K562 (cell line): ENCODE measurements around the gene CENPQ. TPM values are rescaled to one million over a fixed set of nuclear protein-coding genes. Genes with fewer than 3 reads are reported as not detected.

Experiments
- ARHGAP35 ChIP-seq: fragments of 450-650 bp; IDR thresholded peaks from 2 replicates; pipeline ENCODE4 v1.6.1; 2018; ENCODE audit not compliant: partially characterized antibody
- ATF7 ChIP-seq: fragments of 450-650 bp; IDR thresholded peaks from 2 replicates; pipeline ENCODE4 v1.7.1; 2014; ENCODE audit warnings: mild to moderate bottlenecking, moderate library complexity
- CAMTA2 ChIP-seq: fragments of 250-450 bp; sonication (Bioruptor Pico); conservative IDR thresholded peaks from 2 replicates; pipeline ENCODE4 v1.5.1; 2022
- CBX2 ChIP-seq: fragments of 200-600 bp; sonication (generic); IDR thresholded peaks from one replicate; pipeline ENCODE4 v1.6.1; 2012; ENCODE audit warnings: mild to moderate bottlenecking, low read length, inconsistent platforms; ENCODE audit not compliant: insufficient read depth, poor library complexity, severe bottlenecking
- EGR1 ChIP-seq: fragments of 450-650 bp; conservative IDR thresholded peaks from 2 replicates; pipeline ENCODE4 v1.6.1; 2017; ENCODE audit warnings: mild to moderate bottlenecking
- EP300 ChIP-seq: IDR thresholded peaks from 2 replicates; pipeline ENCODE4 v1.6.1; 2012; ENCODE audit warnings: low read length, improper control_type of control experiment
- GTF2A2 ChIP-seq: IDR thresholded peaks from 2 replicates; pipeline ENCODE4 v1.6.1; 2016; ENCODE audit warnings: mild to moderate bottlenecking, missing genetic modification characterization, missing compliant biosample characterization
- JUND ChIP-seq, 2 experiments: IDR thresholded peaks; 2 replicates in 1 of 2; 3 replicates in 1 of 2; pipeline ENCODE4 v1.6.1; 2011; ENCODE audit warnings: borderline replicate concordance in 2 of 2, low read depth in 2 of 2, low read length in 2 of 2, improper control_type of control experiment in 1 of 2, missing biosample characterization in 1 of 2, missing genetic modification characterization in 1 of 2, missing genetic modification reagents in 1 of 2
- KDM5B ChIP-seq: fragments of 200-600 bp; sonication (generic); IDR thresholded peaks from 2 replicates; pipeline ENCODE4 v1.6.1; 2012; ENCODE audit warnings: low read depth, mild to moderate bottlenecking, moderate library complexity, low read length, control low read depth, inconsistent platforms; ENCODE audit not compliant: insufficient replicate concordance
- KLF1 ChIP-seq: fragments of 450-650 bp; IDR thresholded peaks from 2 replicates; pipeline ENCODE4 v1.6.1; 2016; ENCODE audit warnings: missing genetic modification characterization, missing compliant biosample characterization
- LEF1 ChIP-seq: fragments of 450-650 bp; IDR thresholded peaks from 2 replicates; pipeline ENCODE4 v1.6.1; 2016; ENCODE audit warnings: mild to moderate bottlenecking
- NR2C2 ChIP-seq, 2 experiments: fragments of 200-800 bp in 1 of 2; sonication (Bioruptor generic) in 1 of 2; sonication (generic) in 1 of 2; formaldehyde crosslinking in 1 of 2; IDR thresholded peaks; 2 replicates each; pipeline versions ENCODE4 v1.6.1 to v1.8.0; 2016 to 2022; ENCODE audit warnings: mild to moderate bottlenecking in 1 of 2, missing compliant biosample characterization in 1 of 2, missing genetic modification characterization in 1 of 2, missing genetic modification reagents in 1 of 2
- POLR2A ChIP-seq: fragments of 450-650 bp; conservative IDR thresholded peaks from 2 replicates; pipeline ENCODE4 v1.6.1; 2016
- POLR2AphosphoS5 ChIP-seq: IDR thresholded peaks from 2 replicates; pipeline ENCODE4 v1.6.1; 2011; ENCODE audit warnings: mild to moderate bottlenecking, low read depth, low read length, moderate library complexity; ENCODE audit not compliant: control insufficient read depth, insufficient read depth
- RAD51 ChIP-seq: fragments of 450-650 bp; IDR thresholded peaks from 2 replicates; pipeline ENCODE4 v1.7.1; 2016; ENCODE audit warnings: low read depth, mild to moderate bottlenecking, borderline replicate concordance
- RCOR1 ChIP-seq, 2 experiments: IDR thresholded peaks; 2 replicates each; pipeline ENCODE4 v1.6.1; 2012; ENCODE audit warnings: low read depth in 2 of 2, low read length in 2 of 2, borderline replicate concordance in 1 of 2, improper control_type of control experiment in 1 of 2
- TEAD2 ChIP-seq: fragments of 450-650 bp; IDR thresholded peaks from 2 replicates; pipeline ENCODE4 v1.6.1; 2016; ENCODE audit warnings: missing genetic modification characterization, control low read depth, missing compliant biosample characterization
- ZBTB8A ChIP-seq: fragments of 450-650 bp; IDR thresholded peaks from 2 replicates; pipeline ENCODE4 v1.6.1; 2018; ENCODE audit warnings: mild to moderate bottlenecking, moderate library complexity; ENCODE audit not compliant: partially characterized antibody
- ZKSCAN1 ChIP-seq: fragments of 150-350 bp; IDR thresholded peaks from 2 replicates; pipeline ENCODE4 v1.6.1; 2016; ENCODE audit warnings: low read depth, low read length
- ZNF12 ChIP-seq: sonication (generic); formaldehyde crosslinking; IDR thresholded peaks from 2 replicates; pipeline ENCODE4 v1.4.0; 2020; ENCODE audit warnings: mild to moderate bottlenecking, missing genetic modification reagents
- ZNF23 ChIP-seq: fragments of 250-450 bp; sonication (Bioruptor Pico); IDR thresholded peaks from 2 replicates; pipeline ENCODE4 v1.4.0; 2020; ENCODE audit warnings: mild to moderate bottlenecking
- ZNF239 ChIP-seq: fragments of 250-450 bp; sonication (Bioruptor Pico); IDR thresholded peaks from 2 replicates; pipeline ENCODE4 v1.4.0; 2020; ENCODE audit warnings: mild to moderate bottlenecking
- ZNF274 ChIP-seq: IDR thresholded peaks from 2 replicates; pipeline ENCODE4 v1.6.1; 2011; ENCODE audit warnings: low read depth, mild to moderate bottlenecking, low read length, moderate library complexity, borderline replicate concordance
- ZNF316 ChIP-seq: fragments of 450-650 bp; IDR thresholded peaks from 2 replicates; pipeline ENCODE4 v1.6.1; 2016
- ZNF384 ChIP-seq: IDR thresholded peaks from 2 replicates; pipeline ENCODE4 v1.6.1; 2012; ENCODE audit warnings: low read depth, low read length, improper control_type of control experiment
- ZSCAN29 ChIP-seq: fragments of 450-650 bp; IDR thresholded peaks from 2 replicates; pipeline ENCODE4 v1.6.1; 2017
- polyA plus RNA-seq, 8 experiments: library from polyadenylated mRNA; depleted of rRNA in 4 of 8; stranded (reverse) in 5 of 8; unstranded in 3 of 8; fragments of >200 nt; fragmentation: Nextera tagmentation in 2 of 8; fragmentation: Illumina TruSeq in 1 of 8; extraction: Ambion mirVana in 2 of 8; extraction: Trizol in 1 of 8; gene quantifications; 2 replicates each; pipeline versions ENCODE4 v1.2.1 to v1.2.3, GENCODE V29; 2011 to 2014; ENCODE audit warnings: inconsistent platforms in 1 of 8, missing spikeins in 1 of 8
- total RNA-seq, 7 experiments: library from RNA; depleted of rRNA in 6 of 7; stranded (reverse); fragments of >200 nt in 6 of 7; fragmentation: Illumina TruSeq in 2 of 7; extraction: Trizol in 2 of 7; gene quantifications; 2 replicates each; pipeline versions ENCODE4 v1.2.1 to v1.2.3, GENCODE V29; 2011 to 2021; ENCODE audit warnings: low replicate concordance in 1 of 7
- TF ChIP-seq, protein P1 (sequence below): fragments of 450-650 bp; conservative IDR thresholded peaks from 2 replicates; pipeline ENCODE4 v1.6.1; 2016; ENCODE audit warnings: missing genetic modification characterization, low read depth, mild to moderate bottlenecking, missing compliant biosample characterization, moderate library complexity
- TF ChIP-seq, protein P2 (sequence below), 2 experiments: IDR thresholded peaks; 2 replicates each; pipeline ENCODE4 v1.6.1; 2012; ENCODE audit warnings: improper control_type of control experiment in 2 of 2, low read depth in 2 of 2, low read length in 2 of 2, borderline replicate concordance in 1 of 2

CENPQ gene
- total and polyA plus RNA-seq, 9 of the 15 experiments (the other 6 are each of a cell fraction or from before 2014, with no cell fraction given) = 12.7 to 48.3 (median 26.4) TPM

DNA sequence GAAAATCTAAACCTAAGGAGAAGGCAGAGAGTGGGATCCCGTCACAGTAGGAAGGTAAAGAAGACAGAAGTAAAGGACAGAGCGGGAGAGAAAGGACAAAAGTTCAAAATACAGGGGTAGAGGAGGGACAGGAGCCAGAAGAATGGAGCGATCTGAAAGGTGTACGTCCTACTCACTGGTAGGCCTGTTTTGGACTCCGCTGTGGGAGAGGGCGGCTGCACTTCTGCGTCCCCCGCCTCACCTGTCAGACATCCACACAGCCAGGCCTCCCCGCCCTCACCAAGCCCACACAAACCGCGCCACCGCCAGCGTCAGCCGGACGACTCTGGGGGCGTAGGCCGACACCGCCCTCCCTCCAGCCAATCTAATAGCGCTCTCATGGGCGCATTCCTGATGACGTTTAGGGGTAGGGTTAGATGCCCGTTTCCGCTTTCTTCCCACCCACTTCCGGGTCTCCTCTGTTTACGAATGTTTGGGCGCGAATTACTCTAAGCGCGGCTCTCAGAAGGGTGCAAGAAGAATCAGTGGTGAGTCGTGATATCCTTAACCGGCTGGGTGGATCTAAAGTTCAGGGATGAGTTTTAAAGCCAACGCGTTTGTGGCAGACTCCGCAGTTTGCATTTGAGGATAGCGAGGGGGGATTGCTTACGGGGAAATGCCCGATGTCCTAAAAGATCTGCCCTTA is at the start of gene CENPQ, which contains the start of gene MMUT (continued):
- no peak for TF ChIP-seq ZNF12
- TF ChIP-seq ZKSCAN1 = peak; percentile 61
- TF ChIP-seq KLF1 (tag) = peak; percentile 84; the same call in 1 of the 2 replicates
- TF ChIP-seq, protein P1, sequence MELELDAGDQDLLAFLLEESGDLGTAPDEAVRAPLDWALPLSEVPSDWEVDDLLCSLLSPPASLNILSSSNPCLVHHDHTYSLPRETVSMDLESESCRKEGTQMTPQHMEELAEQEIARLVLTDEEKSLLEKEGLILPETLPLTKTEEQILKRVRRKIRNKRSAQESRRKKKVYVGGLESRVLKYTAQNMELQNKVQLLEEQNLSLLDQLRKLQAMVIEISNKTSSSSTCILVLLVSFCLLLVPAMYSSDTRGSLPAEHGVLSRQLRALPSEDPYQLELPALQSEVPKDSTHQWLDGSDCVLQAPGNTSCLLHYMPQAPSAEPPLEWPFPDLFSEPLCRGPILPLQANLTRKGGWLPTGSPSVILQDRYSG (tag) = no peak
- TF ChIP-seq ATF7 = peak; percentile 88
- no peak for TF ChIP-seq TEAD2 (tag)
- TF ChIP-seq GTF2A2 (tag) = no peak
- TF ChIP-seq ZSCAN29 = no peak
- peak; percentile 83 for TF ChIP-seq JUND (IDR thresholded peaks at IDR 0.05; ENCODE audit: borderline replicate concordance, low read depth, low read length)
- TF ChIP-seq JUND (tag; IDR thresholded peaks at IDR 0.05; ENCODE audit: borderline replicate concordance, low read depth, low read length) = peak; percentile 69; the same call in 1 of the 3 replicates
- TF ChIP-seq ZNF316 = no peak; the same call in 1 of the 2 replicates
- peak; percentile 87 for TF ChIP-seq KDM5B
- no peak for TF ChIP-seq CBX2
- peak; percentile 98 for TF ChIP-seq EGR1
- no peak for TF ChIP-seq ZNF274
- TF ChIP-seq ZNF23 (CRISPR knock-in tag) = no peak
- TF ChIP-seq ZNF239 (CRISPR knock-in tag) = no peak
- TF ChIP-seq ARHGAP35 = no peak
- TF ChIP-seq EP300 = peak; percentile 60
- TF ChIP-seq RCOR1 (IDR thresholded peaks at IDR 0.05; ENCODE audit: borderline replicate concordance in 1 of 2, low read depth in 2 of 2, low read length in 2 of 2) = peak in 1 of 2 experiments; percentile 50; a peak in 1 of 4 replicates
- TF ChIP-seq POLR2A = peak; percentile 93
- no peak for TF ChIP-seq ZNF384
- peak; percentile 97 for TF ChIP-seq POLR2AphosphoS5
- TF ChIP-seq, protein P2, sequence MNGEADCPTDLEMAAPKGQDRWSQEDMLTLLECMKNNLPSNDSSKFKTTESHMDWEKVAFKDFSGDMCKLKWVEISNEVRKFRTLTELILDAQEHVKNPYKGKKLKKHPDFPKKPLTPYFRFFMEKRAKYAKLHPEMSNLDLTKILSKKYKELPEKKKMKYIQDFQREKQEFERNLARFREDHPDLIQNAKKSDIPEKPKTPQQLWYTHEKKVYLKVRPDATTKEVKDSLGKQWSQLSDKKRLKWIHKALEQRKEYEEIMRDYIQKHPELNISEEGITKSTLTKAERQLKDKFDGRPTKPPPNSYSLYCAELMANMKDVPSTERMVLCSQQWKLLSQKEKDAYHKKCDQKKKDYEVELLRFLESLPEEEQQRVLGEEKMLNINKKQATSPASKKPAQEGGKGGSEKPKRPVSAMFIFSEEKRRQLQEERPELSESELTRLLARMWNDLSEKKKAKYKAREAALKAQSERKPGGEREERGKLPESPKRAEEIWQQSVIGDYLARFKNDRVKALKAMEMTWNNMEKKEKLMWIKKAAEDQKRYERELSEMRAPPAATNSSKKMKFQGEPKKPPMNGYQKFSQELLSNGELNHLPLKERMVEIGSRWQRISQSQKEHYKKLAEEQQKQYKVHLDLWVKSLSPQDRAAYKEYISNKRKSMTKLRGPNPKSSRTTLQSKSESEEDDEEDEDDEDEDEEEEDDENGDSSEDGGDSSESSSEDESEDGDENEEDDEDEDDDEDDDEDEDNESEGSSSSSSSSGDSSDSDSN (IDR thresholded peaks at IDR 0.05; ENCODE audit: borderline replicate concordance in 1 of 2, low read depth in 2 of 2, low read length in 2 of 2) = no peak
- TF ChIP-seq NR2C2 (CRISPR knock-in tag; IDR thresholded peaks at IDR 0.05) = peak; percentile 89
- TF ChIP-seq NR2C2 (tag; IDR thresholded peaks at IDR 0.05) = peak; percentile 98
- no peak for TF ChIP-seq ZBTB8A
- no peak for TF ChIP-seq RAD51
- TF ChIP-seq LEF1 = no peak
- TF ChIP-seq CAMTA2 (CRISPR knock-in tag) = no peak
